GM10248 (cell line): ENCODE data around the gene SFXN1.

Experiments used
- CTCF ChIA-PET: fragments of 300-600 bp; sonication (Branson Sonifier 250); formaldehyde crosslinking; extraction: SDS; loops from one replicate; lab custom pipeline; 2021; ENCODE audit warnings: antibody characterized with exemption; lab: Yijun Ruan, JAX
- POLR2A ChIA-PET: fragments of 350-650 bp; sonication (Branson Sonifier 250); formaldehyde crosslinking; extraction: SDS; loops from one replicate; lab custom pipeline; 2020; ENCODE audit warnings: antibody characterized with exemption; lab: Yijun Ruan, JAX
- DNase-seq: peaks from one replicate; pipeline ENCODE4 v3.0.0; 2012; ENCODE audit errors: extremely low spot score
- CTCF ChIP-seq: IDR thresholded peaks from 2 replicates; pipeline ENCODE4 v1.5.1; 2012; ENCODE audit warnings: mild to moderate bottlenecking, low read depth; ENCODE audit errors: extremely low read depth, missing control alignments, control extremely low read depth

SFXN1 gene

GRCh38 chr5:175564716-175565115, 86.4 kb downstream of the SFXN1 start:
- no peak for DNase-seq

GRCh38 chr5:175566697-175567096, 88.3 kb downstream of the SFXN1 start:
- TF ChIP-seq CTCF: no peak
- ChIA-PET POLR2A (no interaction called here), CTCF (no interaction called here)
- no peak for DNase-seq

More at GRCh38 chr5:175564716-175565115, 86.4 kb downstream of the SFXN1 start:
- ChIA-PET POLR2A (no interaction called here), CTCF (interaction anchor here (1.4 kb wide), 1 partner anchor 31 kb away, joined by 5 read pairs; no protein-coding TSS in a partner anchor)
- TF ChIP-seq CTCF: no peak

- CTCF ChIA-PET: interaction anchor here (1.0 kb wide), 1 partner anchor 9 kb away, joined by 3 read pairs; no protein-coding TSS in a partner anchor
- no peak for TF ChIP-seq CTCF
- POLR2A ChIA-PET: no interaction called here
- no peak for DNase-seq
Observed at GRCh38 chr5:175567954-175568353, 89.6 kb downstream of the SFXN1 start.

- ChIA-PET CTCF (no interaction called here), POLR2A (no interaction called here)
- no peak for DNase-seq
- no peak for TF ChIP-seq CTCF
Observed at GRCh38 chr5:175569701-175570100, 91.3 kb downstream of the SFXN1 start.

GRCh38 chr5:175572886-175573285, 94.5 kb downstream of the SFXN1 start:
- TF ChIP-seq CTCF: no peak
- no peak for DNase-seq
- ChIA-PET POLR2A (no interaction called here), CTCF (no interaction called here)

GRCh38 chr5:175573493-175574269, 95.3 kb downstream of the SFXN1 start:
- POLR2A ChIA-PET: no interaction called here
- no peak for DNase-seq
- no peak for TF ChIP-seq CTCF
- CTCF ChIA-PET: no interaction called here
